Measurements from ENCODE around the gene NDUFC1.
"Not testable (repeated sequence)": the region's sequence is repeated elsewhere in the genome, so short reads cannot be mapped to it uniquely, and the experiment has no call there.

The NDUFC1 gene

GRCh38 chr4:139266583-139267257 is 35.6 kb downstream of the NDUFC1 start:
- peak in 41 of 42 donors; percentile 22 to 75 (median 47) for DNase-seq
- intact Hi-C loops (cut with DNase I), result no loop called here

DNA sequence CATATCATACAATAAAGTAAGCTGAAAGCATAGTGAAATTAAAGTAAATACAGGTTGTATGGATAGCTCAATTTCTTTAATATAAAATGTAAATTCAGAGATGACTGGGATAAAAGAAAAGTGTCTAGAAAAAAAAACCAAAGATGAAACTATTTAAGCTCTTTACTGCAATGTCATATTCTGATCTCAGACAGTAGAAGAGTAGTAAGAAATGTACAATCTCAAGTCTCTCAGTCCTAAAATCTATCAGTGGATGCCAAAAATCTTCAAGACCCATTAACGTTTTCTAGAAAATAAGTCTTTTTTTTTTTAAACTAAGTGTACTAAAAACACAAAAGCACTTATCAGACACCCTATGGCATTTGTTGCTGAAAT is 36.1 kb downstream of the NDUFC1 start:
- DNase-seq, result no peak
- intact Hi-C loops (cut with DNase I), result no loop called here

DNA sequence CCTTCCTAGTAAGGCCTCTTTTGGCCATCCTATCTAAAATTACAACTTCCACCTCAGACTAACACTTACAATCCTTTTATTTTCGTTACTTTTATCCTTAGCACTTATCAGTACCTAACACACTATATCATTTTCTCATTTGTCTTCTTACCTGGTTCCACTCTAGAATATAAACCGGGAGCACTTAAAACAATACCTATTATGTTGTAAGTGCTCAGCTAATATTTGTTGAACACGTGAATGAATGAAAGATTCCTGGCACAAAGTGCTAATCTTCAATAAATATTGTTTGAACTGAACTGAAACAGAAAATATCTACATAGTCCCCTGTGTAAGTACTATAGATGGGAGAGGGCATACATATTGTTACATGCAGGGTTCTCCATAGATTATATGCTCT is 36.6 kb downstream of the NDUFC1 start:
- DNase-seq, result no peak
- intact Hi-C loops (cut with DNase I), result no loop called here

DNA sequence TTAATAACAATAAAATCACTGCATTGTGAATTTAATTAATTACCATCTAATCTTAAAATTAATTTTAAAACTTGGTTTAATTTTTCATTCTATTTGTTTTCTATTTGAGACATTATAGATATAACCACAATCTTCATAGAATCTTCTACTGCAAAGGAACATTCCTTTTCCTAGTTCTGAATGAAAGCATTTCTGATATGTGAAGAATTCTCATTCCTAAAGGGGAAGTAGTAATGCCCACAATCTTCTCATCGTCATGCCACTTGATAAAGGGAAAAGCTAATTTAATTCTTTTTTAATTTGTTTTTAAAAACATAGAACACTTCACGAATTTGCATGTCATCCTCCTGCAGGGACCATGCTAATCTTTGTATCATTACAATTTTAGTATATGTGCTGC is 45.9 kb downstream of the NDUFC1 start:
- no peak for DNase-seq
- intact Hi-C loops (cut with DNase I), result no loop called here

- DNase-seq, result not testable (repeated sequence)
Observed at GRCh38 chr4:139255581-139255980, 46.7 kb downstream of the NDUFC1 start.

GRCh38 chr4:139253713-139254112 is 48.6 kb downstream of the NDUFC1 start:
- intact Hi-C loops (cut with DNase I), result no loop called here
- DNase-seq, result no peak

More at GRCh38 chr4:139255581-139255980, 46.7 kb downstream of the NDUFC1 start:
- intact Hi-C loops (cut with DNase I), result not testable (repeated sequence)

DNA sequence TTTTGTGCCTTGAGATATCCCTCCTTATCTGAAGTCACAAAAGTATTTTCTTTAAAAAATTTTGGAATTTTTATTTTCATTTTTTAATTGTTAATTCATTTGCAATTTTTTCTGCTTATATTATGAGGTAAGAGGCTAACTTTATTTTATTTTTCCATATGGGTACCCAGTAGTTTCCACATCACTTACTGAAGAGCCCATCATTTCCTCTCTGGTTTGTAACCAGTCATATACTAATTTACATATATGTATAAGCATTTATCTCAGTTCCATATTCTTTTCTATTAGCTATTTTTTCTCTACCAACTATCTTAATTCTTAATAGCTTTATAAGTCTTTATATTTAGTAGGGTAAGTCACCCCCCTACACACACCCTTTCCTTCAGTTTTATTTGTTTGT is 49.2 kb downstream of the NDUFC1 start:
- DNase-seq, result no peak
- intact Hi-C loops (cut with DNase I), result no loop called here

DNA sequence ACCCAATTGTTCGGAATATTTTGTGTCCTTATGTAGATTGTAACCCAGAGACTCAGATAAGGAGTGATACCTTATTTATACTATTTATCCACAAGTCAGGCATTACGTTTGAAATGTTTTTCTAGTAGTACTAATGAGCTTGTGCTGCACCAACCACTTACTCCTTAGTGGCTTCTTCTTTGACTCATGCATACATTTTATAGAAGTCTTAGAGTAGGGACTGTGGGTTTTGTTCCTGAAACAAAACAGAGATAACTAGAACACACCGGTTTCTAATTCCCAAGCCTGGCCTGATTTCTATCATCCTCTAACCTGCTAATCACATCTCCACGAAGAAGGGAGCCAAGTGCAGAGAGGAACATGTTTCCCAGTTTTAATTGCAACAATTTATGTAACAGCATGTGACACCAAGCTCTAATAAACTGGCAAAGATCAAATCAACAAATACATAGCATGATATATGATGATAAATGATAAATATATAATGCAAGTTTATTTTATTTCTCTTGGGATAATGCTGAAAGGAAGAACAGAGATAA is 54.5 kb downstream of the NDUFC1 start:
- intact Hi-C loops (cut with DNase I), result no loop called here
- DNase-seq, result no peak

- no peak for DNase-seq
- intact Hi-C loops (cut with DNase I), result no loop called here
Observed at GRCh38 chr4:139247241-139247640, 55.0 kb downstream of the NDUFC1 start.

DNA sequence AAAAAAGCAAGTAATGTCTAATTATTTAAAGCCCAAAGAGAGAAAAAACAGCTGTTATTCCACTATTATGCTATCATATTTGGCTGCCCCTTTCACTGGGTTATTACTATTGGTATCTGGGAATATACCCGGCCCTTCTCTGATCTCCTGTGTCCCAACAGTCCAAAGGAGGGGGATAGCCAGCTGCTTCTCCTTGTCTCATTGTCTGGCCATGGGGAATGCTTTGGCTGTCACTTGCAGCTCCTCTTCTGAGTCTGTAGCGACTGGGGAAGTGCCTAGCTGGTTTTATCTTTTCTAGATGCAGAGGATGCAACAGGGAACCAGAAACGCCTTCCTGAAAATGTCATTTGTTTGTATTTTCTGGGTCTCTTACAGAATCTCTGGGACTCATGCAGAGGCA is 56.1 kb downstream of the NDUFC1 start:
- intact Hi-C loops (cut with DNase I), result no loop called here

GRCh38 chr4:139245590-139245989 is 56.7 kb downstream of the NDUFC1 start:
- intact Hi-C loops (cut with DNase I), result no loop called here
- DNase-seq, result peak in 1 of 42 donors; percentile 28

More for the DNA sequence above, 56.1 kb downstream of the NDUFC1 start:
- peak in 1 of 42 donors; percentile 8 for DNase-seq

GRCh38 chr4:139243448-139244365 is 58.6 kb downstream of the NDUFC1 start:
- peak in 1 of 42 donors; percentile 10 for DNase-seq
- intact Hi-C loops (cut with DNase I), result no loop called here

DNA sequence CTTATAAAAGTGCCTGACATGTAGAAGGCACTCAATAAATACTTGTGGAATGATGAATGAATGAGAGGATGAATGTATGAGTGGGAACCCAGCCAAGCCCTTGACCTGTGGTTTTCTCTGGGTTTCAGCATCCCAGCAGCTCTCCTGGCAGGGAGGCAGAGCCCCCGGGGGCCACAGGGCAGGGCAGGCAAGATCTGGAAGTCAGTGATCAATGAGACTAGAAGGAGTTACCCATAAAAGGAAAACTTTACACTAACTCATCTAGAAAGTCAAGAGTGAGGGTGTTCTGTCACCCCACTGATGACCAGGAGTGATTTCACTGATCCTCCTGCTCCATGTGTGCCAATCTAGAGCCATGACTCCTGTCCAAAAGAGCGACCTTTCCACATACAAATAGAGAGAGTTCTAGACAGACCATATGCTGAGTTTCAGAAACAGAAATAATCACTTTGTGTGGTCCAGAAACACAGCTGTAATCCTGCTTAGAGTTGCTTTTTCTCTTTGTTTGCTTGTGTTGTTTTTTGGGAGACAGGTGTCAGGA is 59.7 kb downstream of the NDUFC1 start:
- intact Hi-C loops (cut with DNase I), result no loop called here
- peak in 1 of 42 donors; percentile 9 for DNase-seq

DNA sequence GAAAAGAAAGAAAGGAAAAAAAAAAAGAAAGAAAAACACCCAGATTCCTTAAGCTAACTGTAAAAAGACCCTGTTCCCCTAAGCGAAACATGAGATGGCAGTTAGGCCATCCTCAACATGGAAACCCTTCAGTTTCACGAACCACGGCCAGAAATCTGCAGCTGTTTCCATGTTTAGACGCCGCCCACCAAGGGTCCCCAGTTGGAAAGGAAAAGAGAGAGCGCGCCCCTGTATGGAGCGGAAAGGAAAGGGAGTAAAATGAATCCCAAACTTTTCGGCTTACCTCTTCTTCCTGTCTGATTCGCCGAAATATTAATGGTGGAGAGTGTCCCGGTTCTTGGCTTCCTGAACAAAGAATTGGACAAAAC is 60.5 kb downstream of the NDUFC1 start:
- peak in 1 of 42 donors; percentile 28 for DNase-seq
- intact Hi-C loops (cut with DNase I), result no loop called here

DNA sequence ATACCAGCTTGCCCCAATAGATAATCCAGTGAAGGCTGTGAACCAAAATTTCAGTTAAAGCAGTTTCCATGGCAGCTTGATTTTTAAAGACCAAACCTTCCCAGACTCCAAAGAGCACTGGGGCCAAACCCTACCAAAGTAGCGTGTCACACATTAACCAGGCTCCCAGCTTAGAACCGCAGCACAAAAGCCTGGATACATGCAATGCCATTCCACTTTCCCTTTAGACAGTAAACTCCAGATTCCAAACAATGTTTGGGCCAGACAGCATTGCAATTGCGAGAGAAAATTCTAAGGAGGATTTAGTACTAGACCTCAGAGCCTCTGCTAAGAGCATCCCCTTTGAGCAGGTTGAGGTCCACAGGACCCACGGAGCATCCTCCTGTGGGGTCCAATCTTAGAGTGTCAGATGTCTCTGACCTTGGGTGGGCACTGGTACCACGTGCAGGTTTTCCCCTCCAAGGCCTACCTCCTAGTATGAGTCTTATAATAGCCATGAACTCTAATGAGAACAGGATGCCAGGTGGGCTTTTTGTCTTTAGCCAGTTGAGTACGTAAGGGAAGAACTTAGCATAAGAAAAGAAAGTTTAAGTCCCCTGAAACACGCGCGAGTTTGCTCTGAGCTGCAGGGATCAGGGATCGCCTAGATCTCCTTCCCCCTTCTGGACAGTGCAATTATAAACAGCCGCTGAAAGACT is 61.0 kb downstream of the NDUFC1 start:
- no peak for DNase-seq
- intact Hi-C loops (cut with DNase I), result no loop called here

All from head of caudate nucleus (tissue), 42 donors.